Cardiac septum (tissue), 1 donor: Measurements from ENCODE around the gene ZAP70. TPM values are rescaled to one million over a fixed set of nuclear protein-coding genes. Genes with fewer than 3 reads are reported as not detected.

Experiments used
- DNase-seq: peaks from one replicate; pipeline ENCODE4 v3.0.0-alpha.2; 2020; ENCODE audit warnings: low spot score
- intact Hi-C: fragments of 100-400 bp; cut with DNase I; formaldehyde crosslinking; loops from one replicate; pipeline ENCODE4 v1.14.0; 2022
- total RNA-seq: library from RNA; stranded (reverse); fragmentation: NEBNext Ultra II Directional; extraction: Animal tissue kit (Norgen Biotek cat#: 25700); gene quantifications from one replicate; pipeline ENCODE4 v1.2.1, GENCODE V29; 2021
- donor health status: DM: no; HTN: no; CAD: no.

The ZAP70 gene
- total RNA-seq, 1 donor from 2014 or later = 1.2 TPM

DNA sequence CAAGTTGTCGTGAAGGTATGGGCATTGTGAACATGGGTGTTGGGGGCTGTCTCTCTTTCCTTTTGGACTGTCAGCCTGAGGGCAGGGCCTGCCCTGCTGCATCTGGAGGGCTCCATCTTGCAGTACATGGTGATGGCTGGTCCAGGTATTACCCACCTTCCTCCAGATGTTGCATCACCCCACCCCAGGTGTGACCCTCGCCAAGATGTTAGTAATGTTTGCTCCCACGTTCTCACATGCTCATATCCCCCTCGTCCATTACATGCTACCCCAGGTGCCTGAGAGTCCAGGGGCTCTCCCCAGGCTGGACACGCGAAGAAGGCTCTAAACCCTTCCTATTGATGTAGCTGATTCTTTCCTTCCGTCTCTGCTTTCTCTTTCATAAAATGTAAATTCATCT lies 13.9 kb downstream of the ZAP70 start:
- peak; percentile 6 for DNase-seq
- intact Hi-C loops = no loop called here

- DNase-seq = peak; percentile 55
- intact Hi-C loops = no loop called here
Observed at GRCh38 chr2:97728091-97728731, 14.8 kb downstream of the ZAP70 start.

- no peak for DNase-seq
- intact Hi-C loops = no loop called here
Observed at GRCh38 chr2:97730245-97730644, 16.9 kb downstream of the ZAP70 start.

- peak; percentile 72 for DNase-seq
- intact Hi-C loops = no loop called here
Observed at GRCh38 chr2:97731274-97732020, 18.1 kb downstream of the ZAP70 start.

DNA sequence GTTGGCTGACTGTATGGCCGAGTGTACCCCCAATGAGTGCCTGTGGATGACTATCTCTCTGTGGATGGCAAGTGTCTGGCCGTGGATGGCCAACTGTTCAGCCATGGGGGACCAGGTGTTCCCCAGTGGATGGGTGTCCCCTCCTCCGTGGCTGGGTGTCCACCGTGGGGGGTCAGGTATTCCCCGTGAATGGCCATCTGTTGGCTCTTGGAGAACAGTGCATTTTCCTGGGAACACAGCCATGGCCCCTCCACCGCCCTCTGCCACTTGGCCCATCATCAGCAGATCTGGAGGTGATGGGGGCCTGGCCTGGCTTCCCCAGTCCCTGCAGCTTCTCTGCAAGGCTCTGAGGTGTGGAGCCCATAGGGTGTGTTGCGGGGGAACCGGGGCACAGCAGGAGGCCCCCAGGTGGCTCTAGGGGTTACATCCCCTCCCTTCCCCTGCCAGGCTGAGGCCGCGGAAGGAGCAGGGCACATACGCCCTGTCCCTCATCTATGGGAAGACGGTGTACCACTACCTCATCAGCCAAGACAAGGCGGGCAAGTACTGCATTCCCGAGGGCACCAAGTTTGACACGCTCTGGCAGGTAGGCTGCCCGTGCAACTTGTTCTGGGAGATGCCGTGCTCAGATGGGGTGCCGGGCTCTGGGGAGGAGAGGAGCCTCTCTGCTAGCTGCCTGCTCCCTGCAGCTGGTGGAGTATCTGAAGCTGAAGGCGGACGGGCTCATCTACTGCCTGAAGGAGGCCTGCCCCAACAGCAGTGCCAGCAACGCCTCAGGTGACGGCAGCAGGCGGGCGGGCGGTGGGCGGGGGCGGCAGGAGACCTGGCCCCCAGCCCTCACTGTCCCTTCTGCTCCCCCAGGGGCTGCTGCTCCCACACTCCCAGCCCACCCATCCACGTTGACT lies 19.3 kb downstream of the ZAP70 start:
- intact Hi-C loops = no loop called here
- DNase-seq = peak; percentile 67

GRCh38 chr2:97733341-97734035 lies 20.1 kb downstream of the ZAP70 start:
- intact Hi-C loops = no loop called here
- DNase-seq = peak; percentile 43

DNA sequence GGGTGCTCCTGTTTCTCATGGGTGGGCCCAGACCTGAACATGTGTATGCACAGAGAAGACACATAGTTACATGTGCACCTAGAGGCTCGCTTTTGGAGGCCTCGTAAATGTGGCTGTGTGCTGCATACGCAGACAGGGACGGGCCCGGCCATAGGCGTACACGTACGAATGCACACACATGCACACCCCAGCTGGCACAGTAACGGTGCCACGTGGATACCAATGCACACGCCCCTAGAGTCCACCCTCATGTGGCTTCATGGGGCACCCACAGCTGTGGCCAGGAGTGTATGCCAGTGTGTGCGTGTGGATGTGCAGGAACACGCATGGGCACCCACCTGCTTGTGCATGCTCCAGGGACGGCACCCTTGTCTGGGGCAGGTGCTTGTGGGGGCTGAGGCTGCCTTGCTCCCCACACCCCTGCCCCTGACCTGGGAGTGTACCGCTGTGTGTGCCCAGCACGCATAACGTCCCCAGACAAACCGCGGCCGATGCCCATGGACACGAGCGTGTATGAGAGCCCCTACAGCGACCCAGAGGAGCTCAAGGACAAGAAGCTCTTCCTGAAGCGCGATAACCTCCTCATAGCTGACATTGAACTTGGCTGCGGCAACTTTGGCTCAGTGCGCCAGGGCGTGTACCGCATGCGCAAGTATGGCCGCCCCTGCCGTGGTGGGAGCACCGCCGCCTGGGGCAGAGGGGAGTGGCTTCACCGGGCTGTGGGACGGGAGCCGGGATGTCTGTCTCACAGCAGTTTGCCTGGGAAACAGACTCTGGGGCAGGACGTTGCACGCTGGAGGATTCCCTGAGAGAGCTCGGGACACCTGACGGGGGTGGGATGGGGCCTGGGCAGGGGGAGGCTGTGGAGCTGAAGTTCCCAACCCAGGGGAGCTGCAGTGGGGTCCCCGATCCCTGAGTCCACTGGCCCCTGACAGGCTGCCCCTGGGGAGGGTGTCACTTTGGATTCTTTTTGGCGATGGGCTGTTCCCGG lies 21.0 kb downstream of the ZAP70 start:
- DNase-seq = peak; percentile 72
- intact Hi-C loops = no loop called here

DNA sequence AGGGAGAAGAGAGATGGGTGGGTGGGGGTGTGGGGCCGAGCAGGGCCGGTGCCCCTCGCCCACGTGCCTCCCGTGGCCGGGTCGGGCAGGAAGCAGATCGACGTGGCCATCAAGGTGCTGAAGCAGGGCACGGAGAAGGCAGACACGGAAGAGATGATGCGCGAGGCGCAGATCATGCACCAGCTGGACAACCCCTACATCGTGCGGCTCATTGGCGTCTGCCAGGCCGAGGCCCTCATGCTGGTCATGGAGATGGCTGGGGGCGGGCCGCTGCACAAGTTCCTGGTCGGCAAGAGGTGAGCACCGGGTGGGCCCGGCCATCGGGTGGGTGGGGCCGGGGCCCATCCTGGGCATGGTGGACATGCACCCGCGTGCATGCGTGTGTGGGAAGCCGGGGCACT lies 21.8 kb downstream of the ZAP70 start:
- intact Hi-C loops = no loop called here
- peak; percentile 65 for DNase-seq

DNA sequence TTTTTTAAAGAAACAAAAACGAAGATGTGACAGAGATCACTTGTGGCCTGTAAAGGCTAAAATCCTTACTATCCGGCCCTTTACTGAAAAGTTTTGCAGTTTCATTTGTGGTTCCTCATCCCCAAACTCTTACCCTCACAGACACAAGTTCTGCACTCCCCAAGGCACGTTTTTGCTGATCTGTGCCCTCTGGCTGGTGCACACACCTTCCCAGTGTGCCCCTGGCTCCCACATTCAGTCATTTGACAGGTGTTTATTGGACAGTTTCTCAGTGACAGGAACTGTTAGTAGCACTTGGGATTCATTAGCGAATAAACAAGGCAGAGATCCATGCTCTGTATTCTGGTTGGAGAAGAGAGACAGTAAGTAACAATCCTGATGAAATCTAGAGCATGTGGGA lies 22.8 kb downstream of the ZAP70 start:
- intact Hi-C loops = no loop called here
- peak; percentile 33 for DNase-seq

DNA sequence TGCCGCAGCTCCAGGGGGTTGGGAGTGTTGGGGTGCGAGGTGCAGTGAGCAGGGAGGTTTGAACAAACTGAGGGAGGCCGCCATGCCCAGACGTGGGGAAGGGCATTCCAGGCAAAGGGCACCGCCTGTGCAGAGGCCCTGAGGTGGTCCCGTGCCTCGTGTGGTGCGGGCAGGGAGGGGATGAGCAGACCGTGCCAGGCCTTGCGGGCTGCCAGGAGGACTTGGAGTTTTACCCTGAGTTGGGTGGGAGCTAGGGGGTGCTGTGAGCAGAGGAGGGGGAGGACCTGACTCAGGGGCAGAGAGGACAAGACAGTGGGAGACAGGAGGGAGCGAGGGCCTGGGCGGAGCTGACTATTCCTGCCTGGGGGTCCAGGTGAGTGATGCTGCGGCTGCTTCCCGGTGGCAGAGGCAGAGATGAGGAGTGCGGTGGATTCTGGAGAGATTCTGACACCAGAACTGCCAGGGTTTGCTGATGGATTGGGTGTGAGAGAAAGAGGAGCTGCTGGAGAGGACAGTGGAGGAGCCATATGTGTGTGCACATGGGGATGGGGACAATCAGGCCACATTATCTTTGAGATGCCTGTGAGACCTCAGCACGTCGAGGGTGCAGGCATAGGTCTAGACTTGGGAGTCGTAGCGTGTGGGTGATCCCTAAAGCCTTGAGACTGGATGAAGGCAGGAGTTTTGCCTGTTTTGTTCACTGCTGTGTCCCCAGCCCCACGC lies 23.4 kb downstream of the ZAP70 start:
- intact Hi-C loops = no loop called here
- peak; percentile 60 for DNase-seq

DNA sequence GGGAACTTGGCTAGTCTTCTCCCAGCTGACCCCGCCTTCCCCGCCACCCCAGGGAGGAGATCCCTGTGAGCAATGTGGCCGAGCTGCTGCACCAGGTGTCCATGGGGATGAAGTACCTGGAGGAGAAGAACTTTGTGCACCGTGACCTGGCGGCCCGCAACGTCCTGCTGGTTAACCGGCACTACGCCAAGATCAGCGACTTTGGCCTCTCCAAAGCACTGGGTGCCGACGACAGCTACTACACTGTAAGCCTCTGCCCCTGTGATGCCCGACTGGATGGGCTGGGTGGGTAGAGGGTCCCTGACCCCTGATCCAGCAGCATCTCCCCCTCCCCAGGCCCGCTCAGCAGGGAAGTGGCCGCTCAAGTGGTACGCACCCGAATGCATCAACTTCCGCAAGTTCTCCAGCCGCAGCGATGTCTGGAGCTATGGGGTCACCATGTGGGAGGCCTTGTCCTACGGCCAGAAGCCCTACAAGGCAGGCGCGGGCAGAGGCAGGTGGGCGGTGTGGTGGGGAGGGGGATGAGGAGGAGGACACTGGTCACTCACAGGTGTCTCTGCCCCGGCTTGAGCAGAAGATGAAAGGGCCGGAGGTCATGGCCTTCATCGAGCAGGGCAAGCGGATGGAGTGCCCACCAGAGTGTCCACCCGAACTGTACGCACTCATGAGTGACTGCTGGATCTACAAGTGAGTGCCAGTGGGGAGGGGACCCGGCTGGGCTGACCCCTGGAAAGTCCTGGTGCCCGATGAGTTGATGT lies 24.2 kb downstream of the ZAP70 start:
- intact Hi-C loops = no loop called here
- DNase-seq = peak; percentile 66

- intact Hi-C loops = no loop called here
- peak; percentile 56 for DNase-seq
Observed at GRCh38 chr2:97738179-97739019, 25.0 kb downstream of the ZAP70 start.

DNA sequence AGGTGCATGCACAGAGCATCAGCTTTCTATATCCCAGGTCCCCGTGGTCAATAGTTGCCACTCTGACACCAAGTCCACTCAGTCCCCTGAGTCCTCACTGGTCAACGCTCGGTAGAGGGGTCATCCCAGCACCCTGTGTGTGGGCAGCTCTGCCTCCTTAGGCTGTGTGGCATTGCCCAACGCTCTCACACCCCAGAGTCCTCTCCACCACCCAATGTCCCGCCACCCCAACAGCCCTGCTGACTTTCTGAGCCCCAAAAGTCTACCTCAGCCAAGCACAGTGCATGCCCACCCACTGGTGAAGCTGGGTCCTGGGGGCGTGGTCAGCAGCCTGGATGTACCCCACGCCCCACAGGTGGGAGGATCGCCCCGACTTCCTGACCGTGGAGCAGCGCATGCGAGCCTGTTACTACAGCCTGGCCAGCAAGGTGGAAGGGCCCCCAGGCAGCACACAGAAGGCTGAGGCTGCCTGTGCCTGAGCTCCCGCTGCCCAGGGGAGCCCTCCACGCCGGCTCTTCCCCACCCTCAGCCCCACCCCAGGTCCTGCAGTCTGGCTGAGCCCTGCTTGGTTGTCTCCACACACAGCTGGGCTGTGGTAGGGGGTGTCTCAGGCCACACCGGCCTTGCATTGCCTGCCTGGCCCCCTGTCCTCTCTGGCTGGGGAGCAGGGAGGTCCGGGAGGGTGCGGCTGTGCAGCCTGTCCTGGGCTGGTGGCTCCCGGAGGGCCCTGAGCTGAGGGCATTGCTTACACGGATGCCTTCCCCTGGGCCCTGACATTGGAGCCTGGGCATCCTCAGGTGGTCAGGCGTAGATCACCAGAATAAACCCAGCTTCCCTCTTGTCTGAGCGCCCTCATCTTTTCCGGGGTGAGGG lies 25.9 kb downstream of the ZAP70 start:
- intact Hi-C loops = no loop called here
- peak; percentile 44 for DNase-seq

- DNase-seq = peak; percentile 50
- intact Hi-C loops = no loop called here
Observed at GRCh38 chr2:97739893-97740245, 26.5 kb downstream of the ZAP70 start.

- peak; percentile 73 for DNase-seq
- intact Hi-C loops = no loop called here
Observed at GRCh38 chr2:97740590-97741182, 27.3 kb downstream of the ZAP70 start.
